GM21360 (cell line): ENCODE results near the gene FGF18.

Experiments
- ATAC-seq: cut with Tn5 transposase; IDR thresholded peaks from one replicate; pipeline ENCODE4 v1.9.1; 2021; ENCODE audit warnings: mild to moderate bottlenecking, moderate library complexity; ENCODE audit not compliant: unreplicated experiment

The FGF18 gene

GRCh38 chr5:171421331-171422262 is 2.1 kb downstream of the FGF18 start:
- ATAC-seq = no peak

- ATAC-seq = no peak
Measured at GRCh38 chr5:171422495-171422894, 3.0 kb downstream of the FGF18 start.

GRCh38 chr5:171422902-171423663 is 3.6 kb downstream of the FGF18 start:
- no peak for ATAC-seq

DNA sequence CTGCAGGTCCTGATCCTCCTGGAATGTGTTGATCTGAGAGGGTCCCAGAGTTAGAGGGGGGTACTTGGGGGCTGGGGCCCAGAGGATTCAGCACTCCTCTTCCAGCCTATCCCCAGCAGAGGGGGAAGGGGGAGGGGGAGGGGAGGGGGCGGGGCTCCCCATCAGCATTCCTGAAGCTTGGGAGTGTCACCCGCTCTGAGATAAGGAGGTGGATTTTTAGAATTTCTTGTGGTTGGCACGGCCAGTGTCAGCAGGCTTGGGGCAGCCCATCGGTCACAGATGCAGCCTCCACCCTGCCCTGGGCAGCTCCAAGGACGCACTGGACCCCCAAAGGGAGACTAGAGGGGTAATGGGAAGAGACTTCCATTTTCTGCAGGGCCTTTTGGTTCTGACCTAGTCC is 5.3 kb downstream of the FGF18 start:
- ATAC-seq = no peak

GRCh38 chr5:171425596-171426244 is 6.3 kb downstream of the FGF18 start:
- ATAC-seq = no peak

- no peak for ATAC-seq
Measured at GRCh38 chr5:171426266-171426665, 6.8 kb downstream of the FGF18 start.

DNA sequence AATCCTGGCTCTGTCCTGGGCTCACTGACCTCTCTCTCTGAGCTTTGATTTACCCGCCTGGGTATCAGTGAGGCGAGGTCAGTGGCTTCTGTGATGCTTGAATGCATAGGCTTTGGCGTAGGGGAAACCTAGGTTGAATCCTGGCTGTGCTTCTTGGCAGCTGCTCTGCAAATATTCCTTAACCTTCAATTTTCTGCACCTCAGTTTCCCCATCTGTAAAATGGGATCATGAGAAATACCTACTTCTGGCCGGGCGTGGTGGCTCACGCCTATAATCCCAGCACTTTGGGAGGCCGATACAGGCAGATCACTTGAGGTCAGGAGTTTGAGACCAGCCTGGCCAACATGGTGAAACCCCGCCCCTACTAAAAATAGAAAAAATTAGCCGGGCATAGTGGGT is 7.2 kb downstream of the FGF18 start:
- ATAC-seq = no peak

DNA sequence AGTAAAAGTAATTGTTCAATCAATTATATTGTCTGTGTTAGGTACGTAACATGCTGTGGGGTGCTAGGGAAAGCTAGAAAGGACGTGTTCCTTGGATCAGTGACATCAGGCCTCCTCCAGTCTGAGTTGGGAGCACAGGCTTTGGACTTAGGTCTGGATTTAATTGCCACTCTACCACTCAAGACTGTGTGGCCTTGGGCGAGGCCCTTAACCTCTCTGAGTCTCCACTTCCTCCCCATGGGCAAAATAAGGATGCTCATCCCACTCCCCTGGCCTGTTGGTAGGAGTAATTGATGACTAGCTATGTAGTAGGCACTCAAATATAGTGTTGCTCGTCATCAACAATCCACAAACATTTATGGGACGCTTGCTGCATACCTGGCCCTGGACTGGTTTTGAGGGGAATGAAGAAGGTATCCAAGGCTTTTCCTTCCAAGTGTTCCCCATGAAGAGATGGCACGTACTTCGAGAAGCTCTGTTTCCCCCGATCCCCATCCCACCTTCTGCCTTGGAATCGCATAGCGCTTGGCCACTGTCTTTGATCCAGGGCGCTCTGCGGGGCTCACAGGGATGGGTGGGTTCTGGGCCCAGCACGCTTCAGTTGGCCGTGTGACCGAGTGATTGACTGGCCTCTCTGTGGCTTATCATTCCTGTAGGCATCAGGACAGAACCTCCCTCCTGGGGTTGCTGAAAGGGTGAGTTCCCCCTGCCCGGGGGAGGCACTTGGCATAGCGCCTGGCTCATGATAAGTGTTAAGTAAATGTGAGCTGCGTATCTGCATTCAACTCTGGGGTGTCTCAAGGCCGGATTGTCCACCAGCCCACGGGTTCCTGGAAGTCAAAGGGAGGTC is 8.1 kb downstream of the FGF18 start:
- no peak for ATAC-seq

DNA sequence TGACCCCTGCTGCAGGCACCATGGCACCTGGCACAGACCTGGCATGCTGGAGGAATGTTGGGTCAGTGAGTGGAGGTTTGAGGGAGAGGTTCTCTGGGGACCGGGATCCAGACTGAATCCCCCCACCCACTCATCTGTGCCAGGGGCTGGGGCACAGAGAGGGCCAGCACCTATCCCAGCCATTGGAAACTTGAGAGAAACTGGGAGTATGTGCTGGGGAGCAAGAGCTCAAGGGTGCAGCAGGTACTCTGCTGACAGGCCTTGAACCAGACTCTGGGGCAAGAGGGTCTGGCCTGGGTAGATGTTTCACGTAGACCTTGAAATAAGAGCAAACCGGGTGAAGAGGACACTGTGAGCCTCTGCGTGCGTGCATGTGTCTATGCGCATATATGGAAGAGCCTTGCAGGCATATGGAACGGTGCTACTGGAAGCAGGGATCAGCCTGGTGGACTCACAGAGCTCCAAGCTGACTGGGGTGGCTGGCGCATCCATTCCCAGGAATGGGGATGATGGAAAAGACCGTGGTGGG is 8.8 kb downstream of the FGF18 start:
- ATAC-seq = no peak

- no peak for ATAC-seq
Measured at GRCh38 chr5:171428809-171429542, 9.5 kb downstream of the FGF18 start.

GRCh38 chr5:171429543-171429910 is 10.1 kb downstream of the FGF18 start:
- ATAC-seq = no peak

DNA sequence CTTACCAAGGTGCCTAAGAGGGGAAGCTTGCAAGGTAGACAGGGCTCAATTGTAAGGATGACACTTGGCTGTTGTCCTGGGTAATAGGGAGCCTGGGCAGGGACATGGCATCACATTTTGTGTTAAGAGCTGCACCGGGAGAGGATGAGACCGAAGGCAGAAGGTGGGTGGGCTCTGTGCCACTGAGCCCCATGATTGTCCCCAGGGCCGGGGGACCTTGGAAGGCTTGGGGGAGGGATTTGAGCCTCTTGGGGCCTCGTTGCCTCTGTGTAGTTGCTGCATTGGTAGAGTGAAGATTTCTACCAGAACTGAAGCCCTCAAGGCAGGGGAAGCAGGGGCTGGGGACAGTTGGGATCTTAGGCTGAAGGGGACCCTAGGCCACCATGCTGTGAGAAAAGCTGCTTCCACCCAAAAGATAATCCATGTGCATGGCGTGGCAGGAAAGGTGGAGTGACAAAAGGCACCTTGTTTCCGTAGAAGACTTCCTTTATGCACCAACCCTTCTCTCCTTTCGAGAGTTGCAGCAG is 11.9 kb downstream of the FGF18 start:
- ATAC-seq = no peak

GRCh38 chr5:171432076-171432475 is 12.6 kb downstream of the FGF18 start:
- ATAC-seq = no peak

- ATAC-seq = no peak
Measured at GRCh38 chr5:171432583-171433351, 13.3 kb downstream of the FGF18 start.

DNA sequence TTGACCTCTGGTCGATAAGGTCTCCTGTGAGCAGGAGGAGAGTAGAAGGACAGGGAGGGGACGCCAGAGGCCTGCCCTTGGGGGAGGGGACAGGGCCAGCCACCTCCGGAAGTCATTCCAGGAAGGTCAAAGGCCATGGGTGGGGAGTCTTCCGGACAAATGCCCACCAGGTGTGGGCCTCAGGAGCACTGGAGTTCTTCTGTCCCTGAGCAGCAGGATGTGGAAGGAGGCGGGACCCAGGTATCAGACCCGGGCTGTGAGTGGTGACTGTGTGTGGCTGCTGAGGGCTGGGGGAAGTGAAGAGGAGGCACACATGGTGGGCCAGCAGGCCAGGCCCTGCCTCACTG is 13.9 kb downstream of the FGF18 start:
- no peak for ATAC-seq

DNA sequence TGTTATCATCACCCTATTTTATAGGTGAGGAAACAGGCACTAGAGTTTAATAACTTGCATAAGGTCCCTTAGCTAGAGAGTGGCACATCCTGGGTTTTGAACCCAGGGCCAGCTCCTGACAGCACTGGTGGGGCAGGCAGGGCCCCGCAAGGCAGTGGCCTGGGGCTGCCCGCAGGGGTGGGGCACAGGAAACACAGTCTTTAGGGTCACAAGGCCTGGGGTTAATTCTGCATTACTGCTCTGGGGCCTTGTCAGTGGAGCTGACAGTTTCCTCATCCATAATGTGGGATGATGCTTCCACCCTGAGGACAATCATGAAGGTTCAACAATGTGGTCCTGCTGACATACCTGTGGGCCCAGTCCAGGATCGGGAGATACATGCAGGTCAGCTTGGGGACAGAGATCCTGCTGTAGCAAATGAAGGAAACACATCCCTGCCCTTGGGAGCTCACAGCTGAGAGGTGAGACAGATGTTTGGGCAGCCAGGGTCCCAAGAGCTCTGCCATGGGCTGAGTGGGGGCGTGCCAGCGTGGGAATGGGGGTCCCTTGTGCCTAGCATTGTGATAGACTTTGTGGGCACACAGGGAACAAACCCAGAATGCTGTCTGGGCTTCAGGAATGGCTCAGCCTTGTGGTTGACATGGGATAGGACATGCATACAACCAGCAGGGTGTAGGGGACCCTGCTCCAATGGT is 14.7 kb downstream of the FGF18 start:
- no peak for ATAC-seq

- no peak for ATAC-seq
Measured at GRCh38 chr5:171434874-171435273, 15.4 kb downstream of the FGF18 start.

GRCh38 chr5:171435908-171436307 is 16.5 kb downstream of the FGF18 start:
- no peak for ATAC-seq
